HUES6 (cell line): ENCODE results near the gene TXLNB.

Source experiments
- H3K27ac ChIP-seq: 2 replicates; pipeline ENCODE4 v1.7.0; 2013; ENCODE audit warnings: low read depth, mild to moderate bottlenecking, low read length, inconsistent platforms
- H3K27me3 ChIP-seq: 2 replicates; pipeline ENCODE4 v1.6.1; 2013; ENCODE audit warnings: low read length; ENCODE audit not compliant: control insufficient read depth, insufficient read depth
- H3K36me3 ChIP-seq: 2 replicates; pipeline ENCODE4 v1.6.1; 2013; ENCODE audit warnings: low read length; ENCODE audit not compliant: control insufficient read depth, insufficient read depth
- H3K4me1 ChIP-seq: 2 replicates; pipeline ENCODE4 v1.6.1; 2013; ENCODE audit warnings: low read length; ENCODE audit not compliant: control insufficient read depth, insufficient read depth
- H3K4me3 ChIP-seq: 2 replicates; pipeline ENCODE4 v1.5.1; 2013; ENCODE audit warnings: low read depth, low read length
- H3K9ac ChIP-seq: one replicate; pipeline ENCODE4 v1.6.1; 2013; ENCODE audit warnings: mild to moderate bottlenecking, low read length
- H3K9me3 ChIP-seq: 2 replicates; pipeline ENCODE4 v1.6.1; 2013; ENCODE audit warnings: low read depth, low read length; ENCODE audit not compliant: control insufficient read depth, insufficient read depth

The TXLNB gene

GRCh38 chr6:139291813-139292619 lies at the start of gene TXLNB:
Gene TXLNB (minus strand): TSS chr6:139291998. CDS start chr6:139288899, 3,099 bp downstream.
- Histone ChIP-seq H3K4me3 (no peak within 1 kb of the TSS), H3K27ac (no peak within 1 kb of the TSS), H3K4me1 (peaks cover 7% of the 10 kb centered on the region), H3K9ac (no peak within 1 kb of the TSS), H3K36me3 (no peaks in the 10 kb centered on the region), H3K9me3 (peaks cover under 1% of the 10 kb centered on the region; the same call in 1 of the 2 replicates), H3K27me3 (no peaks in the 10 kb centered on the region)

GRCh38 chr6:139341060-139341459 lies 49.3 kb upstream of the TXLNB start:
- Histone ChIP-seq H3K27me3 (no peaks in the 10 kb centered on the region), H3K27ac (no peak overlapping the region), H3K36me3 (no peaks in the 10 kb centered on the region), H3K4me3 (no peak overlapping the region), H3K9me3 (no peaks in the 10 kb centered on the region), H3K4me1 (peaks cover 10% of the 10 kb centered on the region; the same call in 1 of the 2 replicates), H3K9ac (no peak overlapping the region)

GRCh38 chr6:139338795-139339194 lies 47.0 kb upstream of the TXLNB start:
- Histone ChIP-seq H3K9ac (no peak overlapping the region), H3K27me3 (no peaks in the 10 kb centered on the region), H3K4me1 (no peaks in the 10 kb centered on the region), H3K9me3 (no peaks in the 10 kb centered on the region), H3K36me3 (no peaks in the 10 kb centered on the region), H3K27ac (no peak overlapping the region), H3K4me3 (no peak overlapping the region)

GRCh38 chr6:139337830-139338229 lies 46.0 kb upstream of the TXLNB start:
- Histone ChIP-seq H3K4me3 (no peak overlapping the region), H3K36me3 (no peaks in the 10 kb centered on the region), H3K9ac (no peak overlapping the region), H3K27me3 (no peaks in the 10 kb centered on the region), H3K27ac (no peak overlapping the region), H3K4me1 (no peaks in the 10 kb centered on the region), H3K9me3 (no peaks in the 10 kb centered on the region)

GRCh38 chr6:139337001-139337400 lies 45.2 kb upstream of the TXLNB start:
- no peak overlapping the region for H3K4me3 ChIP-seq
- no peaks in the 10 kb centered on the region for H3K9me3 ChIP-seq
- H3K4me1 ChIP-seq: no peaks in the 10 kb centered on the region
- H3K9ac ChIP-seq: no peak overlapping the region
- H3K27ac ChIP-seq: no peak overlapping the region
- H3K36me3 ChIP-seq: no peaks in the 10 kb centered on the region
- H3K27me3 ChIP-seq: no peaks in the 10 kb centered on the region

GRCh38 chr6:139336488-139336887 lies 44.7 kb upstream of the TXLNB start:
- no peaks in the 10 kb centered on the region for H3K36me3 ChIP-seq
- H3K4me3 ChIP-seq: no peak overlapping the region
- H3K4me1 ChIP-seq: no peaks in the 10 kb centered on the region
- no peaks in the 10 kb centered on the region for H3K9me3 ChIP-seq
- no peaks in the 10 kb centered on the region for H3K27me3 ChIP-seq
- no peak overlapping the region for H3K9ac ChIP-seq
- no peak overlapping the region for H3K27ac ChIP-seq

- Histone ChIP-seq H3K27ac (no peak overlapping the region), H3K4me3 (no peak overlapping the region), H3K4me1 (no peaks in the 10 kb centered on the region), H3K36me3 (no peaks in the 10 kb centered on the region), H3K27me3 (no peaks in the 10 kb centered on the region), H3K9ac (no peak overlapping the region), H3K9me3 (no peaks in the 10 kb centered on the region)
Observed at GRCh38 chr6:139335447-139336210, 43.8 kb upstream of the TXLNB start.

- H3K9ac ChIP-seq: no peak overlapping the region
- H3K27me3 ChIP-seq: no peaks in the 10 kb centered on the region
- no peaks in the 10 kb centered on the region for H3K9me3 ChIP-seq
- no peaks in the 10 kb centered on the region for H3K36me3 ChIP-seq
- H3K4me3 ChIP-seq: no peak overlapping the region
- no peaks in the 10 kb centered on the region for H3K4me1 ChIP-seq
- H3K27ac ChIP-seq: no peak overlapping the region
Observed at GRCh38 chr6:139334806-139335446, 43.1 kb upstream of the TXLNB start.

- Histone ChIP-seq H3K4me1 (no peaks in the 10 kb centered on the region), H3K27me3 (no peaks in the 10 kb centered on the region), H3K9ac (no peak overlapping the region), H3K4me3 (no peak overlapping the region), H3K27ac (no peak overlapping the region), H3K36me3 (no peaks in the 10 kb centered on the region), H3K9me3 (no peaks in the 10 kb centered on the region; the same call in 1 of the 2 replicates)
Observed at GRCh38 chr6:139330826-139331500, 39.2 kb upstream of the TXLNB start.

GRCh38 chr6:139330306-139330705 lies 38.5 kb upstream of the TXLNB start:
- H3K36me3 ChIP-seq: no peaks in the 10 kb centered on the region
- H3K27ac ChIP-seq: no peak overlapping the region
- H3K9ac ChIP-seq: no peak overlapping the region
- H3K4me3 ChIP-seq: no peak overlapping the region
- no peaks in the 10 kb centered on the region for H3K27me3 ChIP-seq
- H3K4me1 ChIP-seq: no peaks in the 10 kb centered on the region
- no peaks in the 10 kb centered on the region; the same call in 1 of the 2 replicates for H3K9me3 ChIP-seq
